T-helper 1 cell treated with Interleukin-12 subunit alpha and Interleukin-12 subunit beta and Interleukin-4 antibody, amounts not matched to agents 30 μg/mL and 1 μg/mL, for 36 hours (primary cell): ENCODE results near the gene ANP32B.
"Not testable (repeated sequence)": the region's sequence is repeated elsewhere in the genome, so short reads cannot be mapped to it uniquely, and the experiment has no call there.

Experiments
- H3K27ac Mint-ChIP-seq: one replicate; pipeline ENCODE4 v1.8.0; 2021; ENCODE audit warnings: mild to moderate bottlenecking, mixed read lengths
- H3K27me3 Mint-ChIP-seq: one replicate; pipeline ENCODE4 v1.8.0; 2021; ENCODE audit warnings: low read depth, mixed read lengths
- H3K36me3 Mint-ChIP-seq: one replicate; pipeline ENCODE4 v1.8.0; 2021; ENCODE audit warnings: low read depth, mixed read lengths
- H3K4me1 Mint-ChIP-seq: one replicate; pipeline ENCODE4 v1.8.0; 2021; ENCODE audit warnings: low read depth, mixed read lengths
- H3K4me3 Mint-ChIP-seq: one replicate; pipeline ENCODE4 v1.8.0; 2021; ENCODE audit warnings: mild to moderate bottlenecking, moderate library complexity, mixed read lengths
- H3K9me3 Mint-ChIP-seq: one replicate; pipeline ENCODE4 v1.8.0; 2021; ENCODE audit warnings: mixed read lengths

ANP32B gene

DNA sequence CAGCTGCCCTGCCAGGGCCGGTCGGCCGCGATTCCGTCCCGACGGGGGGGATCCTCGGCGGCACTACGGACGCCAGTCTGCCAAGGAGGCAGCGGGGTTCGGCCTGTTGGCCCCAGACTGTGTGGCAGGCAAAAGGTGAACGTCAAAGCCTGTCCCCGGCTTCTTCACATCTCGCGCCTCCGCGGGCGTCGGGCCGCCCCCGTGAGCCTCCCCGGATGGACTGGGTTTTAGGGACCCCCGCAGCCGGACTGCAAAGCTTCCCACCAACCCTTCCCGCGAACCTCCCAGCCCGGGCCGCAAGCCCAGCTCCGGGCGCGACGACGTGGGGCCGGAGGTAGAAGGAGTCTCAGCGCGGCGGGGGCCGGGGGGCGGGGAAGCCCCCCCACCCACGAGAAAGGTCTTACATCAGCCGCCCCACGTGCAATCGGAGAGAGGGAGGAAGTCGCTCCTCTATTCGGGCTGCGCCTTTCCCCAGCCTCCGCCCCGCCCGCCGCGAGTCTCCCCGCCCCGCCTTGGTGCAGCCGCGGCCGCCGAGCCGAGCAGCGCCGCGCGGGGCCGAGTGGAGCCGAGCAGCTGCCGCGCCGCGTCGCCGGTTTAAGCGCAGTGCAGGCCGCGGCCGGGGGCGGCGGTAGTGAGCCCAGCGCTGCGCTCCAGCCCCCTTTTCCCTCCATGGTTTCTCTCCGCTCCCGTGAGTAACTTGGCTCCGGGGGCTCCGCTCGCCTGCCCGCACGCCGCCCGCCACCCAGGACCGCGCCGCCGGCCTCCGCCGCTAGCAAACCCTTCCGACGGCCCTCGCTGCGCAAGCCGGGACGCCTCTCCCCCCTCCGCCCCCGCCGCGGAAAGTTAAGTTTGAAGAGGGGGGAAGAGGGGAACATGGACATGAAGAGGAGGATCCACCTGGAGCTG lies at the start of gene ANP32B:
Gene ANP32B, plus strand, starts transcription at position 659 of the 906 bp plus-strand sequence. Its CDS starts 215 bp downstream, at position 874.
- H3K36me3 Mint-ChIP-seq, result peaks cover 2% of the 10 kb centered on the region
- peak within 1 kb of the TSS; percentile 76 for H3K4me3 Mint-ChIP-seq
- peaks cover 30% of the 10 kb centered on the region for H3K4me1 Mint-ChIP-seq
- peak within 1 kb of the TSS; percentile 71 for H3K27ac Mint-ChIP-seq
- H3K27me3 Mint-ChIP-seq, result no peaks in the 10 kb centered on the region
- H3K9me3 Mint-ChIP-seq, result no peaks in the 10 kb centered on the region

DNA sequence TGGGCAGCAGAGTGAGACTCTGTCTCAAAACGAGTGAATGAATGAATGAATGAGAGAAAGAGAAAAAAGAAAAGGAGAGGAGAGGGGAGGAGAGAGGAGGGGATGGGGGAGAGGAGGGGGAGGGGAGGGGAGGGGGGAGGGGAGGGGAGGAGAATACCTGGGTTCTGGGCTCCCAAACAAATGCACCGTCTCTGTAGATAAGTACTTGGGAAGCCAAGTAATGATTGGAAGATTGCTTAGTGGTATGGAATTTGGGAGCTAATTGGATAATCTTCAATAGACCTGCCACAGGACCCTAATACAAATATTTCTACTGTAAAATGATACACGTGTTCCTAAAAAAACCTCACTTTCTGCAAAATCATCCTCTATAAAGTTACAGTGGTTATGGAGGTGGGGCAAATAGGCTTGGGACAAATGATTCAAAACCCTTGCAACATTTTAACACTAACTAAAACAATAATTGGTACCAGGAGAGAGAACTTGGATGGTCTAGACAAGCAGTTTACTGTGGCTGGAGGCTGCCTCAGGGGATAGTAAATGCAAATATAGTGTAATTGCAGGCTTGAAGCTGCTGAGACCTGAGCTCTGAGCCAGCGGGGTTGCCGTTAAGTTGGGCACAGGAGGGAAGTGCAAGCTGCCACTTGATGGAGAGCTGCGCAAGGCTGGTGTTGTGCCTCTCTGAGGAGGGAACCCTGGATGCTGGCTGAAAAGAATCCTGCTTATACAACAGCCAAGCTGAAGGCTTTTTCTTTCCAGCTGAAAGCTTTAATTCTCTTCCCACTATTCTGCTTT lies 48.6 kb upstream of the ANP32B start:
- Mint-ChIP-seq H3K36me3 (no peaks in the 10 kb centered on the region), H3K27ac (no peak overlapping the region), H3K9me3 (no peaks in the 10 kb centered on the region), H3K4me1 (peaks cover 31% of the 10 kb centered on the region), H3K4me3 (no peak overlapping the region), H3K27me3 (no peaks in the 10 kb centered on the region)

DNA sequence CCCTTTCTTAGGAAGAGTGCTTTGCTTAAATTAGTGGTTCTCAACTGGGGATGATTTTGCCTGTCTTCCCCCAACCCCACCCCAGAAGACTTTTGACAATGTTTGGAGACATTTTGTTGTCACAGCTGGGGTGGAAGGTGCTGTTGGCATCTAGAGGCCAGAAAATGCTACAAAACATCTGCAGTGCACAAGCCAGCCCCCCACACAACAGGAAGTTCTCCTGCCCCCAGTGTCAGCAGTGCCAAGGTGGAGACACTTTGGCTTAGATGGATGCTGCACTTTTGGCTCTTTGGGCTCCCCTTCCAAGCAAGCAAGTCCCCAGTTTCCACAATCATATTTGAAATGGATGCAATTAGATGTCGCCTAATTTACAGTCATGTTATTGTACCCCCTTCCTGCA lies 47.9 kb upstream of the ANP32B start:
- Mint-ChIP-seq H3K36me3 (no peaks in the 10 kb centered on the region), H3K27me3 (no peaks in the 10 kb centered on the region), H3K27ac (no peak overlapping the region), H3K4me3 (no peak overlapping the region), H3K9me3 (no peaks in the 10 kb centered on the region), H3K4me1 (peaks cover 28% of the 10 kb centered on the region)

DNA sequence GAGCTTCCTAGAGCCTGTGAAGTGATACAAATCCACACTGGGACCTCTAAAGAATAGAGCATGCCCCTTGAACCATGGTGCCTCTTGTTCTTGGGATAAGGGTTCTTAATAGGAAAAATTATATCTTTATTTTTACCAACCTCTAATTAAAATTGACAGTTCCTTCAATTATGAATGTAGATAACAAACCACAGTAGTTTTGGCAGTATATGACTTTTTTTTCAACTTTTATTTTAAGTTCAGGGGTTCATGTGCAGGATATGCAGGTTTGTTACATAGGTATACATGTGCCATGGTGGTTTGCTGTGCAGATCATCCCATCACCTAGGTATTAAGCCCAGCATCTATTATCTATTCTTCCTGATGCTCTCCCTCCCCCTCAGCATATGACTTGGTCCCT lies 46.1 kb upstream of the ANP32B start:
- Mint-ChIP-seq H3K27ac (no peak overlapping the region), H3K4me1 (peaks cover 15% of the 10 kb centered on the region), H3K9me3 (no peaks in the 10 kb centered on the region), H3K36me3 (peaks cover 2% of the 10 kb centered on the region), H3K27me3 (peaks cover 9% of the 10 kb centered on the region), H3K4me3 (no peak overlapping the region)

DNA sequence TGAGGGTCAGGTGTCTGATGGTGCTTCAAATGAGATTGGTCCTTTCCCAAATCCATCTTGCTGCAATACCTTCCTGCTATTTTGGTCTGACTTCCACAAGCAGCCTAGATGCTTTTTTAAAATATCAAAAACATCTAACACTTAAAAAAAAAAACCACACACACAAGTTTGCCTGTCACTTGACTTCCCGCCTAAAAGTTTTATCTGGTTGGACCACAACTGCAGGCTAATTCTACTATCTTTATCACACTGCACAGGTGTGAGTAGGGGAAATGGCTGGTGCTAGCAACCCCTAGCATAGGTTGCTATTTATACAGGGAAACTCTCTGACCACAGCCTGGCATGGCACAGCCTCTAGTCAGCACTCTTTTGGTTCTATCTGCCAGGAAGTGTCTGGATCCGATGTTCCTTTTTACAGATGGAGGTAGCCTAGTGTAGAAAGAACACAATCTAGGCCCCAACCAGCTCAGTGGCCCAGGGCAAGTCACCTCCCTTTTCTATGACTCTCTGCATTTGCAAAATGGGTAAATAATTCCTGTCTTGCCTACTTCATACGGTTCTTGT lies 45.0 kb upstream of the ANP32B start, which contains the start of gene HEMGN:
Gene HEMGN, minus strand, starts transcription at position 92 of the 564 bp plus-strand sequence. Its CDS starts 36 bp downstream, at position 56.
- peak within 1 kb of the TSS; percentile 64 for H3K27ac Mint-ChIP-seq
- H3K9me3 Mint-ChIP-seq, result no peaks in the 10 kb centered on the region
- H3K4me3 Mint-ChIP-seq, result peak within 1 kb of the TSS; percentile 1
- peaks cover 2% of the 10 kb centered on the region for H3K36me3 Mint-ChIP-seq
- H3K4me1 Mint-ChIP-seq, result peaks cover 15% of the 10 kb centered on the region
- H3K27me3 Mint-ChIP-seq, result peaks cover 9% of the 10 kb centered on the region

DNA sequence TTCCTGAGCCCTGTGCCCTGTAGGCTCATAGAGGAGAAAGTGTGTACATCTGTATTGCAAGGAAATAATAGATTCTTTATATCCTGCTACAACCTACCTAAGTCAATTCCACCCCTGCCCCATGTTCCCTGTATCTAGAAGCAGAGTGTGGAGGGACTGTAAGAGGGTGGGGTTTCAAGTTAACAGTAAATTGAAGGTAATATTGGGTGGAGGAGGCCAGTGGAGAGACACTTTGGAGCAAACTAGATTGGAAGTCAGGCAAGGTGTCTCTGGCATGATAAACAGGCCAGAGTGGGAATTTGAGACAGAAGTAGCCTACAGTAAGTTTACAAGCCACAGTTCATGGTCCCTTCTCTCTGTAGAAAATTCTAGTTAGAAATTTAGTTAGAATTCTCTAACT lies 42.9 kb upstream of the ANP32B start:
- no peak overlapping the region for H3K27ac Mint-ChIP-seq
- H3K27me3 Mint-ChIP-seq, result peaks cover 9% of the 10 kb centered on the region
- H3K9me3 Mint-ChIP-seq, result no peaks in the 10 kb centered on the region
- peaks cover 2% of the 10 kb centered on the region for H3K36me3 Mint-ChIP-seq
- H3K4me3 Mint-ChIP-seq, result no peak overlapping the region
- peaks cover 15% of the 10 kb centered on the region for H3K4me1 Mint-ChIP-seq

DNA sequence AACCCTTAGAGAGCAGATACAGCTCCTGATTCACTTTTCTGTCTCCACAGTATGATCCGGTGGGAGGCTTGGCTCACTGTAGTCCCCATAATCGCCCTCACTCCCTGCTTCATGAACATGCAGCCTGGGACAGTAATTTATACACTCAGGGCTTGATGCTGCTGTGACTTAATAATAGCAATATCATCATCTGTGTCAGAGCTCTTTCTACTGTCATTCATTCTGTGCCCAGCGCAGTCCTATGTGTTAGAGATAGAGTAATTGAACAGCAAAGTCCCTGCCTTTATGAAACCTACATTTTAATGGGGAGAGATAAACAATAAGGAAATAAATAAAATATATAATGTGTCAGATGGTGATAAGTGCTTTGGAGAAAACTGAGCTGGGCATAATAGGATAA lies 42.4 kb upstream of the ANP32B start:
- Mint-ChIP-seq H3K9me3 (no peaks in the 10 kb centered on the region), H3K27me3 (peaks cover 9% of the 10 kb centered on the region), H3K27ac (no peak overlapping the region), H3K4me1 (peaks cover 15% of the 10 kb centered on the region), H3K36me3 (peaks cover 2% of the 10 kb centered on the region), H3K4me3 (no peak overlapping the region)

DNA sequence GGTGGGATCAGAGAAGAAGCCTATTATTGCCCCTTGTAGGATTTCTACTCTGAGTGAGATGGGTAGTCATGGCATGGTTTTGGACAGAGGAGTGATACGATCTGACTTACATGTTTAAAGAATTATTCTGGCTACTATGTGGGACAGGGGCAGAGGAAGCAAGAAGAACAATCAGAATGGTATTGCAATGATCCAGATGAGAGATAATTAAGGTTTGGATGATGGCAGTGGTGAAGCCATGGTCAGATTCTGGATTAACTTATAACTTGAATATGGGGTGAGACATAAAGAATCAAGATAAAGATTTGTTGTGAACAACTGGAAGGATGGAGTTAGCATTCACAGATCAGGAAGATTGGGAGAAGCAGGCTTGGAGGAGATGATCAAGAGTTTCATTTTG lies 41.8 kb upstream of the ANP32B start:
- H3K27me3 Mint-ChIP-seq, result peaks cover 15% of the 10 kb centered on the region
- H3K36me3 Mint-ChIP-seq, result peaks cover 2% of the 10 kb centered on the region
- no peaks in the 10 kb centered on the region for H3K9me3 Mint-ChIP-seq
- peaks cover 14% of the 10 kb centered on the region for H3K4me1 Mint-ChIP-seq
- H3K27ac Mint-ChIP-seq, result no peak overlapping the region
- no peak overlapping the region for H3K4me3 Mint-ChIP-seq

DNA sequence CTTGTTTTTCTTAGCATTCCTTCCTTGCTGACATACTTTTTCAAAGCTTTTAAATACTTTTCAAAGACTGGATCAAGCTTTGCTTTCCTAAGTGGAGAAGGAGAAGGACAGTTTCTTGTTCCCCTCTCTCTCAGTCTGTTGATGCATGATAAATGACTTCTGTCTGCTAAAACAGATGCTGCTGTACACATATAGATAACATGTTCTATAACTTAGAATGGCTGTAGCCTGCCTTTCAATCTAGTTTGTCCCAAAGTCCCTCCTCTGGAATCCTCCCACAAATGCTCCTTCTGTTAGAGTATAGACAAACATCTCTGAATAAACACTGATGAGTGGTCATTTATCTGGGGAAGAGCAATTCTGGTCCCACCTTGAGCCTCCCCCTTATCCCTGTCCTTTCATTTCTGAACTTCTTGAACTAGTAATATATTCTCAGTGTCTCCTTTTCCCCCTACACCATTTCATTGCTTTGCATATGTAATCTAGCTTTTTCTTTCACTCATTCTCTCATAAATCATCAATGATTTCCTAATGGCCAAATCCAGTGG lies 39.8 kb upstream of the ANP32B start:
- Mint-ChIP-seq H3K4me1 (peaks cover 5% of the 10 kb centered on the region), H3K9me3 (no peaks in the 10 kb centered on the region), H3K27ac (no peak overlapping the region), H3K4me3 (no peak overlapping the region), H3K27me3 (peaks cover 34% of the 10 kb centered on the region), H3K36me3 (peaks cover 2% of the 10 kb centered on the region)

DNA sequence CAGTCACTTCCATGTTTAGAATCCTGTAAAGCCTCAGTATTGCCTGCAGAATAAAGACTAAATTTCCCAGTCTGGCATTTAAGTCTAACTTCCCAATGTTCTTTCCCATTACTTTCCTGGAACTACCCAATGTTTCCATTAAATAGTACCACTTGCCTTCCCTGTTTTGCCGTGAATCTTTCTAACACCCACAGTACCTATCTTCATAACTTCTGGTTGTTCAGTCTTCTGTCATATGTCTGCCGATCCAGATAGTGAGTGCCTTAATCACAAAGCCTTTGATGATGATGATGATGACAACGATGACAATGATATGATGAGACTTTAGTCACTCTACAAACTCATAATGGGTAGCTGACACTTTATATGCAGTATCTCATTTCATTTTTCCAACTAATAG lies 38.5 kb upstream of the ANP32B start:
- no peaks in the 10 kb centered on the region for H3K9me3 Mint-ChIP-seq
- H3K27ac Mint-ChIP-seq, result no peak overlapping the region
- H3K36me3 Mint-ChIP-seq, result peaks cover 3% of the 10 kb centered on the region
- no peaks in the 10 kb centered on the region for H3K4me1 Mint-ChIP-seq
- H3K4me3 Mint-ChIP-seq, result no peak overlapping the region
- peaks cover 46% of the 10 kb centered on the region for H3K27me3 Mint-ChIP-seq

DNA sequence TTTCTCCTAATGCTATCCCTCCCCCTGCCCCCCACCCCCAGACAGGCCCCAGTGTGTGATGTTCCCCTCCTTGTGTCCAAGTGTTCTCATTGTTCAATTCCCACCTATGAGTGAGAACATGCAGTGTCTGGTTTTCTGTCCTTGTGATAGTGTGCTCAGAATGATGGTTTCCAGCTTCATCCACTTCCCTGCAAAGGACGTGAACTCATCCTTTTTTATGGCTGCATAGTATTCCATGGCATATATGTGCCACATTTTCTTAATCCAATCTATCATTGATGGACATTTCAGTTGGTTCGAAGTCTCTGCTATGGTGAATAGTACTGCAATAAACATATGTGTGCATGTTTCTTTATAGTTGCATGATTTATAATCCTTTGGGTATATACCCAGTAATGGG lies 37.7 kb upstream of the ANP32B start:
- H3K4me1 Mint-ChIP-seq, H3K4me3 Mint-ChIP-seq, H3K27ac Mint-ChIP-seq, H3K9me3 Mint-ChIP-seq: not testable (repeated sequence)
- peaks cover 10% of the 10 kb centered on the region for H3K36me3 Mint-ChIP-seq
- H3K27me3 Mint-ChIP-seq, result peaks cover 54% of the 10 kb centered on the region

DNA sequence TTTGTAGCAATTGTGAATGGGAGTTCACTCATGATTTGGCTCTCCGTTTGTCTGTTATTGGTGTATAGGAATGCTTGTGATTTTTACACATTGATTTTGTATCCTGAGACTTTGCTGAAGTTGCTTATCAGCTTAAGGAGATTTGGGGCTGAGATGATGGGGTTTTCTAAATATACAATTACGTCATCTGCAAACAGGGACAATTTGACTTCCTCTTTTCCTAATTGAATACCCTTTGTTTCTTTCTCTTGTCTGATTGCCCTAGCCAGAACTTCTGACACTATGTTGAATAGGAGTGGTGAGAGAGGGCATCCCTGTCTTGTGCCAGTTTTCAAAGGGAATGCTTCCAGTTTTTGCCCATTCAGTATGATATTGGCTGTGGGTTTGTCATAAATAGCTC lies 36.0 kb upstream of the ANP32B start:
- H3K36me3 Mint-ChIP-seq, H3K27ac Mint-ChIP-seq, H3K4me1 Mint-ChIP-seq, H3K4me3 Mint-ChIP-seq, H3K9me3 Mint-ChIP-seq: not testable (repeated sequence)
- H3K27me3 Mint-ChIP-seq, result peaks cover 45% of the 10 kb centered on the region

DNA sequence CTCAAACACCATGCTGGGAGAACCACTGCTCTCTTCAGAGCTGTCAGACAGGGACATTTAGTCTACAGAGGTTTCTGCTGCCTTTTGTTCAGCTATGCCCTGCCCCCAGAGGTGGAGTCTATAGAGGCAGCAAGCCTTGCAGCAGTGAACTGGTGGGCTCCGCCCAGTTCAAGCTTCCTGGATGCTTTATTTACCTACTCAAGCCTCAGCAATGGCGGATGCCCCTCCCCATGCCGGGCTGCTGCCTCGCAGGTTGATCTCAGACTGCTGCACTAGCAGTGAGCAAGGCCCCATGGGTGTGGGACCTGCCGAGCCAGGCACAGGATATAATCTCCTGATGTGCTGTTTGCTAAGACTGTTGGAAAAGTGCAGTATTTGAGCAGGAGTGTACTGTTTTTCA lies 32.3 kb upstream of the ANP32B start:
- H3K36me3 Mint-ChIP-seq, H3K9me3 Mint-ChIP-seq, H3K4me1 Mint-ChIP-seq, H3K4me3 Mint-ChIP-seq, H3K27ac Mint-ChIP-seq: not testable (repeated sequence)
- peaks cover 45% of the 10 kb centered on the region for H3K27me3 Mint-ChIP-seq

DNA sequence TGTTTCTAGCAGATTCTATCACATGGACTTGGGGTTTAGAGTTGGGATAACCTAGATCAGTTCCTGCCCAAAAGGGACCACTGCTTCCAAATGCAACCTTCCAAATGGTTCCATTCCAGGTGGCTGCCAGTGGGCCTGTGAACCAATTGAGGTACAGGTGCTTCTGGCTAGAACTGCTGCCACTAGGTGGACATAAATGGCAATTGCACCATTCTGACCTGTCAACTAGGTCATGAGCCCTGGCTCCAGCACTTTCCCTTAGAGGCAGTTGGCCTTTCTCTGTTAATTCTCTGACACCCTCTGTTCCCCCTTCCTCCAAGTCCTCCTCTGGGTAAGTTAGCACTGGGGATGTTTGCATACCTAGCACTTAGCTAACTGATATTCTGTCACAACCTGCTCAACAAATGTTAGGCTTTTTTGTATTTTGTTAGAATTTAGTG lies 28.6 kb upstream of the ANP32B start:
- Mint-ChIP-seq H3K4me1 (no peaks in the 10 kb centered on the region), H3K9me3 (no peaks in the 10 kb centered on the region), H3K36me3 (peaks cover 7% of the 10 kb centered on the region), H3K27ac (no peak overlapping the region), H3K4me3 (no peak overlapping the region), H3K27me3 (peaks cover 9% of the 10 kb centered on the region)
